ENCODE measurements around the gene STAP1.

- TF ChIP-seq POLR2A (IDR thresholded peaks at IDR 0.05) (no peak), CTCF (IDR thresholded peaks at IDR 0.05) (no peak), POLR2AphosphoS5 (IDR thresholded peaks at IDR 0.05) (no peak), EP300 (IDR thresholded peaks at IDR 0.05) (no peak)
Measured at GRCh38 chr4:67521506-67521905, 37.0 kb upstream of the STAP1 start.

Measured in stomach (tissue), 4 donors.